Heart left ventricle (tissue), 16 donors: ENCODE data around the gene MAT2A. TPM values are rescaled to one million over a fixed set of nuclear protein-coding genes. Genes with fewer than 3 reads are reported as not detected.

Experiments used
- ATAC-seq, 4 donors: fragments of 200-7000 bp; cut with Tn5 transposase; one replicate each; pipeline ENCODE4 v1.9.1; 2020 to 2022; ENCODE audit warnings: moderate library complexity in 4 of 4, mild to moderate bottlenecking in 3 of 4, moderate number of reproducible peaks in 1 of 4
- DNase-seq, 5 donors: peaks; one replicate each; pipeline ENCODE4 v3.0.0-alpha.2; 2020
- H3K27ac ChIP-seq, 12 donors: fragments of 200-600 bp; sonication (generic) in 4 of 12; one replicate each; pipeline versions ENCODE4 v1.5.0 to v1.8.0; 2016 to 2022; ENCODE audit warnings: mild to moderate bottlenecking in 2 of 12
- H3K27me3 ChIP-seq, 9 donors: fragments of 200-600 bp; sonication (generic) in 2 of 9; one replicate each; pipeline versions ENCODE4 v1.5.1 to v1.8.0; 2016 to 2022; ENCODE audit warnings: mild to moderate bottlenecking in 3 of 9
- H3K36me3 ChIP-seq, 9 donors: fragments of 200-600 bp; sonication (generic) in 2 of 9; one replicate each; pipeline versions ENCODE4 v1.5.0 to v1.8.0; 2018 to 2022; ENCODE audit warnings: mild to moderate bottlenecking in 2 of 9
- H3K4me1 ChIP-seq, 12 donors: fragments of 200-600 bp; sonication (generic) in 4 of 12; one replicate each; pipeline versions ENCODE4 v1.5.0 to v1.8.0; 2016 to 2022; ENCODE audit warnings: mild to moderate bottlenecking in 3 of 12
- H3K4me3 ChIP-seq, 12 donors: fragments of 200-600 bp; sonication (generic) in 4 of 12; one replicate each; pipeline versions ENCODE4 v1.5.0 to v1.8.0; 2017 to 2022; ENCODE audit warnings: mild to moderate bottlenecking in 9 of 12, moderate library complexity in 4 of 12
- H3K9me3 ChIP-seq, 12 donors: fragments of 200-600 bp; sonication (generic) in 4 of 12; one replicate each; pipeline versions ENCODE4 v1.5.0 to v1.8.0; 2016 to 2022; ENCODE audit warnings: mild to moderate bottlenecking in 1 of 12
- CTCF ChIP-seq, 12 donors: fragments of 200-600 bp; sonication (generic) in 4 of 12; IDR thresholded peaks; one replicate each; pipeline versions ENCODE4 v1.5.0 to v1.8.0; 2018 to 2022; ENCODE audit warnings: antibody characterized with exemption in 12 of 12, mild to moderate bottlenecking in 5 of 12
- POLR2A ChIP-seq, 2 donors: fragments of 450-650 bp; IDR thresholded peaks; one replicate each; pipeline ENCODE4 v1.6.1; 2017; ENCODE audit warnings: antibody characterized with exemption in 2 of 2, mild to moderate bottlenecking in 2 of 2, moderate library complexity in 2 of 2
- WGBS, 4 donors: extraction: QIAGEN DNeasy Blood & Tissue Kit in 2 of 4; methylation state at CpG; one replicate each; pipeline versions ENCODE4 v1.1.5 to v1.1.7; 2013 to 2018; 5-methylcytosine and 5-hydroxymethylcytosine counted together
- intact Hi-C, 10 donors: fragments of 100-400 bp; cut with DNase I; formaldehyde crosslinking; loops; one replicate each; pipeline versions ENCODE4 v1.11.1 to v1.14.2; 2022
- polyA plus RNA-seq, 2 donors: library from polyadenylated mRNA; stranded (reverse); fragments of 200-250 nt; gene quantifications; one replicate each; pipeline ENCODE4 v1.2.3, GENCODE V29; 2013
- total RNA-seq, 9 donors: library from RNA; depleted of rRNA in 2 of 9; stranded (reverse); fragments of >200 nt in 2 of 9; fragmentation: NEBNext Ultra II Directional in 3 of 9; extraction: Animal tissue kit (Norgen Biotek cat#: 25700) in 3 of 9; gene quantifications; one replicate each; pipeline versions ENCODE4 v1.1.0 to v1.2.4, GENCODE V29; 2016 to 2023
- donor health status: ischemic (EF 13 %, LVEDD 7.1; RV severe dilation, severe dysfunction).
- donor health status: healthy with polysubstance abuse.
- donor health status: DM: no; HTN: yes; CAD: no.
- donor health status: DM: no; HTN: no; CAD: no.
- donor health status: ischemic (EF 25% LVEDD 6.9; RV normal size, moderate dysfunction).
- donor health status: ischemic (EF 25% LVEDD 5.7; RV mildly dilated, moderate dysfunction).
- donor health status: healthy.
- donor health status: DM: yes; HTN: yes; CAD: no.
- donor health status: ischemic (EF 35%, LVEDD 5.7; RV mildly dilated, moderate dysfunction).
- donor health status: nonischemic (EF 11% LVEDD 7.7; RV severe dilation, severe dysfunction).
- donor health status: DM: yes; HTN: yes; CAD: no.
- donor health status: PGD.
- donor health status: ischemic (EF 29% LVEDD 5.4; RV normal size, mild dysfunction).
- donor health status: nonischemic (EF 23%, LVEDD 6.1; RV moderate dilation, normal function).

MAT2A gene
- total and polyA plus RNA-seq, 11 donors: 66.0 to 218 (median 128) TPM

DNA sequence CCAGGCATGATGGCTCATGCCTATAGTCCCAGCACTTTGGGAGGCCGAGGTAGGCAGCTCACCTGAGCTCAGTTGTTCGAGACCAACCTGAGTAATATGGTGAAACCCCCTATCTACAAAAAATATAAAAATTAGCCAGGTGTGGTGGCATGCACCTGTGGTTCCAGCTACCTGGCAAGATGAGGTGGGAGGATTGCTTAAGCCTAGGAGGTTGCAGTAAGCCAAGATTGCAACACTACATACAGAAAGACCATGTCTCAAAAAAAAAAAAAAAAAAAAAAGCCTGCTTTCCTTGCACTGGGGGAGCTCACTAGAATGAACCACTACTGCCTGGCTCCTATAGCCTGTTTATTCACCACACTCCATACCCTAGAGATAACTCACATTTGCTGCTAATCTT lies 7.4 kb upstream of the MAT2A start:
- ATAC-seq (no peak), DNase-seq (no peak)
- Histone ChIP-seq H3K9me3 (no peaks in the 10 kb centered on the region), H3K27me3 (no peaks in the 10 kb centered on the region), H3K4me3 (no peak overlapping the region), H3K4me1 (peaks cover 0 to 3% (median 0%) of the 10 kb centered on the region in 12 donors), H3K27ac (no peak overlapping the region), H3K36me3 (no peaks in the 10 kb centered on the region)
- 46 to 81% (median 77%) methylated on average over 2 of the region's 2 CpGs for WGBS, 4 donors
- intact Hi-C loops: no loop called here
- TF ChIP-seq CTCF (IDR thresholded peaks at IDR 0.05): no peak
- no peak for TF ChIP-seq POLR2A (IDR thresholded peaks at IDR 0.05)

GRCh38 chr2:85534099-85534498 lies 4.9 kb upstream of the MAT2A start:
- H3K4me1 ChIP-seq: peaks cover 0 to 18% (median 10%) of the 10 kb centered on the region in 12 donors
- 79 to 86% (median 86%) methylated on average over 3 of the region's 3 CpGs for WGBS, 4 donors
- DNase-seq (no peak), ATAC-seq (no peak)
- intact Hi-C loops: no loop called here
- peak overlapping the region in 1 of 12 donors; percentile 39 for H3K27ac ChIP-seq
- no peaks in the 10 kb centered on the region for H3K27me3 ChIP-seq
- no peaks in the 10 kb centered on the region for H3K9me3 ChIP-seq
- H3K36me3 ChIP-seq: no peaks in the 10 kb centered on the region
- no peak overlapping the region for H3K4me3 ChIP-seq
- no peak for TF ChIP-seq CTCF (IDR thresholded peaks at IDR 0.05)

DNA sequence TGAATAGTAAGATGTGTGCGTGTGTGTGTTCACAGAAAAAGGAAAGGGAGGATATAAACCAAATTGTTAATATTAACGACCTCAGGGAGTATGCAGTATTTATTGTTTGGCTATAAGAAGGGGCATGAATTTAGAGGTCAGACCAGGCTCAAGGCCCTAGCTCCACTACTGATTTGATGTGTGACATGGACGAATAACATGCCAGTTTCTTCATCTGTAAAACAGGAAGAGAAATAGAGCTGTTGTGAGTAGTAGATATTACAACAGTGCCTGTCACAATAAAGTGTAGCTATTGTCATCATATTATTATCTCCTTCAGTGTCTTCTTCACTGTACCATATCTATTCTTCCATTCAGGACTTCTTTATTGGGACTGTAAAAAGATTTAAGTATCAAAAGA lies 4.1 kb upstream of the MAT2A start:
- peak overlapping the region in 2 of 12 donors; percentile 11 to 99 for H3K27ac ChIP-seq
- peaks cover 0 to 18% (median 10%) of the 10 kb centered on the region in 12 donors for H3K4me1 ChIP-seq
- no peak for DNase-seq
- 65 to 85% (median 76%) methylated on average over 3 of the region's 3 CpGs for WGBS, 4 donors
- H3K9me3 ChIP-seq: no peaks in the 10 kb centered on the region
- H3K36me3 ChIP-seq: no peaks in the 10 kb centered on the region
- intact Hi-C loops: loop anchor here in 5 of 10 donors (5.0 kb wide), 2 partner anchors 33 to 98 kb away; no protein-coding TSS in a partner anchor
- H3K27me3 ChIP-seq: no peaks in the 10 kb centered on the region
- no peak overlapping the region for H3K4me3 ChIP-seq
- TF ChIP-seq POLR2A (IDR thresholded peaks at IDR 0.05) (no peak), CTCF (IDR thresholded peaks at IDR 0.05) (no peak)
- no peak for ATAC-seq

- TF ChIP-seq POLR2A (IDR thresholded peaks at IDR 0.05): no peak
- TF ChIP-seq CTCF (IDR thresholded peaks at IDR 0.05): no peak
- intact Hi-C loops: loop anchor here in 5 of 10 donors (5.0 kb wide), 2 partner anchors 34 to 99 kb away; no protein-coding TSS in a partner anchor
- peaks cover 0 to 14% (median 7%) of the 10 kb centered on the region in 9 donors for H3K36me3 ChIP-seq
- peaks cover 0 to 33% (median 21%) of the 10 kb centered on the region in 12 donors for H3K4me1 ChIP-seq
- H3K27ac ChIP-seq: peak overlapping the region in 4 of 12 donors; percentile 98 to 100 (median 99)
- WGBS, 4 donors: 85 to 87% (median 86%) methylated on average over 3 of the region's 3 CpGs
- ATAC-seq (no peak), DNase-seq (no peak)
- H3K4me3 ChIP-seq: no peak overlapping the region
- H3K9me3 ChIP-seq: no peaks in the 10 kb centered on the region
- no peaks in the 10 kb centered on the region for H3K27me3 ChIP-seq
Measured at GRCh38 chr2:85536479-85536878, 2.5 kb upstream of the MAT2A start.
